ENCODE data around the gene RTEL1. TPM values are rescaled to one million over a fixed set of nuclear protein-coding genes. Genes with fewer than 3 reads are reported as not detected.
A peak's percentile ranks its signal among the peaks of the same experiment; 100 is the strongest.

Gene RTEL1
- total RNA-seq, 1 donor from 2014 or later: 20.2 TPM

GRCh38 chr20:63737945-63738686, 80.0 kb downstream of the RTEL1 start:
- no peak for TF ChIP-seq CTCF (IDR thresholded peaks at IDR 0.05; ENCODE audit: unreplicated experiment)
- peak; percentile 14 for DNase-seq (ENCODE audit: low spot score)
- Mint-ChIP-seq H3K4me1 (ENCODE audit: unreplicated experiment) (no peaks in the 10 kb centered on the region), H3K4me3 (ENCODE audit: unreplicated experiment) (no peak overlapping the region), H3K9me3 (ENCODE audit: unreplicated experiment) (no peaks in the 10 kb centered on the region), H3K27me3 (ENCODE audit: unreplicated experiment) (peaks cover 18% of the 10 kb centered on the region), H3K36me3 (ENCODE audit: low read depth, unreplicated experiment) (peaks cover 16% of the 10 kb centered on the region), H3K27ac (ENCODE audit: unreplicated experiment) (no peak overlapping the region)

- peak; percentile 60 for DNase-seq (ENCODE audit: low spot score)
- Mint-ChIP-seq H3K4me3 (ENCODE audit: unreplicated experiment) (no peak overlapping the region), H3K27me3 (ENCODE audit: unreplicated experiment) (peaks cover 16% of the 10 kb centered on the region), H3K27ac (ENCODE audit: unreplicated experiment) (no peak overlapping the region), H3K9me3 (ENCODE audit: unreplicated experiment) (no peaks in the 10 kb centered on the region), H3K4me1 (ENCODE audit: unreplicated experiment) (no peaks in the 10 kb centered on the region), H3K36me3 (ENCODE audit: low read depth, unreplicated experiment) (peaks cover 17% of the 10 kb centered on the region)
- no peak for TF ChIP-seq CTCF (IDR thresholded peaks at IDR 0.05; ENCODE audit: unreplicated experiment)
These were observed 80.6 kb downstream of the RTEL1 start for GRCh38 chr20:63738687-63739129.

- H3K27ac Mint-ChIP-seq (ENCODE audit: unreplicated experiment): no peak within 1 kb of the TSS
- H3K4me3 Mint-ChIP-seq (ENCODE audit: unreplicated experiment): no peak within 1 kb of the TSS
- H3K9me3 Mint-ChIP-seq (ENCODE audit: unreplicated experiment): no peaks in the 10 kb centered on the region
- H3K36me3 Mint-ChIP-seq (ENCODE audit: low read depth, unreplicated experiment): peaks cover 13% of the 10 kb centered on the region
- H3K4me1 Mint-ChIP-seq (ENCODE audit: unreplicated experiment): no peaks in the 10 kb centered on the region
- no peak for TF ChIP-seq CTCF (IDR thresholded peaks at IDR 0.05; ENCODE audit: unreplicated experiment)
- peak; percentile 75 for DNase-seq (ENCODE audit: low spot score)
- H3K27me3 Mint-ChIP-seq (ENCODE audit: unreplicated experiment): peaks cover 13% of the 10 kb centered on the region
These were observed 81.3 kb downstream of the RTEL1 start, which contains the start of gene SLC2A4RG for GRCh38 chr20:63739130-63740069. TSS of gene SLC2A4RG (plus strand) at chr20:63739776. CDS start at chr20:63739913, 137 bp downstream.

GRCh38 chr20:63740070-63740626, 82.0 kb downstream of the RTEL1 start:
- Mint-ChIP-seq H3K9me3 (ENCODE audit: unreplicated experiment) (no peaks in the 10 kb centered on the region), H3K4me1 (ENCODE audit: unreplicated experiment) (no peaks in the 10 kb centered on the region), H3K27me3 (ENCODE audit: unreplicated experiment) (peaks cover 15% of the 10 kb centered on the region), H3K27ac (ENCODE audit: unreplicated experiment) (no peak overlapping the region), H3K36me3 (ENCODE audit: low read depth, unreplicated experiment) (peaks cover 14% of the 10 kb centered on the region), H3K4me3 (ENCODE audit: unreplicated experiment) (no peak overlapping the region)
- TF ChIP-seq CTCF (IDR thresholded peaks at IDR 0.05; ENCODE audit: unreplicated experiment): no peak
- peak; percentile 52 for DNase-seq (ENCODE audit: low spot score)

All from endothelial cell (in vitro differentiated cells).